Mesendoderm (in vitro differentiated cells): ENCODE results near the gene CTIF.
"Not testable (repeated sequence)": the region's sequence is repeated elsewhere in the genome, so short reads cannot be mapped to it uniquely, and the experiment has no call there.

Source experiments
- DNase-seq: peaks from one replicate; pipeline ENCODE4 v3.0.0; 2013
- H2AK5ac ChIP-seq: 2 replicates; pipeline ENCODE4 v1.6.1; 2013; ENCODE audit warnings: low read length, inconsistent platforms
- H2BK120ac ChIP-seq: 2 replicates; pipeline ENCODE4 v1.6.1; 2013; ENCODE audit warnings: low read depth, mild to moderate bottlenecking, low read length, moderate library complexity, mixed read lengths
- H2BK15ac ChIP-seq: replicated peaks from 2 replicates; pipeline ENCODE4 v1.6.1; 2013; ENCODE audit warnings: low read depth, mild to moderate bottlenecking, moderate library complexity
- H2BK5ac ChIP-seq: 2 replicates; pipeline ENCODE4 v1.6.1; 2013; ENCODE audit warnings: low read length, inconsistent platforms
- H3K18ac ChIP-seq: 2 replicates; pipeline ENCODE4 v1.6.1; 2013; ENCODE audit warnings: mild to moderate bottlenecking, low read length, mixed read lengths
- H3K23ac ChIP-seq: one replicate; pipeline ENCODE4 v1.6.1; 2013; ENCODE audit warnings: low read length
- H3K27ac ChIP-seq: 2 replicates; pipeline ENCODE4 v1.5.1; 2013; ENCODE audit warnings: low read depth, mild to moderate bottlenecking, inconsistent platforms, low read length, moderate library complexity
- H3K27me3 ChIP-seq: 2 replicates; pipeline ENCODE4 v1.6.1; 2013; ENCODE audit warnings: low read length, control low read depth, mild to moderate bottlenecking, inconsistent platforms; ENCODE audit not compliant: insufficient read depth, poor library complexity
- H3K36me3 ChIP-seq: 2 replicates; pipeline ENCODE4 v1.6.1; 2013; ENCODE audit warnings: low read length, inconsistent platforms; ENCODE audit not compliant: control insufficient read depth, insufficient read depth
- H3K4ac ChIP-seq: one replicate; pipeline ENCODE4 v1.6.1; 2013; ENCODE audit warnings: low read depth, mild to moderate bottlenecking, low read length, moderate library complexity
- H3K4me1 ChIP-seq: 2 replicates; pipeline ENCODE4 v1.6.1; 2013; ENCODE audit warnings: low read depth, low read length, inconsistent platforms; ENCODE audit not compliant: control insufficient read depth
- H3K4me2 ChIP-seq: 2 replicates; pipeline ENCODE4 v1.6.1; 2013; ENCODE audit warnings: low read length
- H3K4me3 ChIP-seq: 2 replicates; pipeline ENCODE4 v1.5.1; 2013; ENCODE audit warnings: mild to moderate bottlenecking, low read length
- H3K56ac ChIP-seq: one replicate; pipeline ENCODE4 v1.6.1; 2013; ENCODE audit warnings: low read length
- H3K79me1 ChIP-seq: 2 replicates; pipeline ENCODE4 v1.6.1; 2013; ENCODE audit warnings: low read length, inconsistent platforms
- H3K79me2 ChIP-seq: 2 replicates; pipeline ENCODE4 v1.6.1; 2013; ENCODE audit warnings: mild to moderate bottlenecking, low read length; ENCODE audit not compliant: control insufficient read depth, insufficient read depth
- H3K9ac ChIP-seq: 2 replicates; pipeline ENCODE4 v1.6.1; 2013; ENCODE audit warnings: low read length, inconsistent platforms
- H4K5ac ChIP-seq: one replicate; pipeline ENCODE4 v1.6.1; 2013; ENCODE audit warnings: low read length
- H4K8ac ChIP-seq: one replicate; pipeline ENCODE4 v1.6.1; 2013; ENCODE audit warnings: low read depth, mild to moderate bottlenecking, control low read depth, low read length, moderate library complexity
- WGBS: extraction: QIAGEN DNeasy Blood & Tissue Kit; methylation state at CpG from one replicate; pipeline ENCODE4 v1.1.7; 2013; ENCODE audit warnings: low lambda C conversion rate, missing lambda C conversion rate; ENCODE audit not compliant: insufficient coverage; ENCODE audit errors: extremely low coverage; 5-methylcytosine and 5-hydroxymethylcytosine counted together

Gene CTIF

GRCh38 chr18:48811401-48811800 is 272.6 kb downstream of the CTIF start:
- Histone ChIP-seq H3K23ac (no peak overlapping the region), H2AK5ac (no peak overlapping the region), H3K79me1 (no peaks in the 10 kb centered on the region), H3K4me1 (peaks cover 10% of the 10 kb centered on the region), H4K8ac (no peak overlapping the region), H4K5ac (no peak overlapping the region), H3K4me3 (no peak overlapping the region), H3K4me2 (no peak overlapping the region), H2BK5ac (no peak overlapping the region), H3K27me3 (no peaks in the 10 kb centered on the region), H2BK15ac (no peak overlapping the region), H3K27ac (no peak overlapping the region), H3K18ac (no peak overlapping the region), H3K36me3 (no peaks in the 10 kb centered on the region), H3K9ac (no peak overlapping the region), H3K79me2 (no peaks in the 10 kb centered on the region), H3K56ac (no peak overlapping the region), H2BK120ac (no peak overlapping the region), H3K4ac (no peak overlapping the region)
- DNase-seq, result no peak
- no CpG with 5 or more reads among the region's 3 CpGs for WGBS

GRCh38 chr18:48811977-48812451 is 273.2 kb downstream of the CTIF start:
- H3K56ac ChIP-seq, H4K5ac ChIP-seq, H3K9ac ChIP-seq, H3K4ac ChIP-seq, H3K4me3 ChIP-seq, H2BK120ac ChIP-seq, H3K36me3 ChIP-seq, H3K27ac ChIP-seq, H3K4me1 ChIP-seq, H4K8ac ChIP-seq, H2AK5ac ChIP-seq, H2BK15ac ChIP-seq, H3K79me1 ChIP-seq, H3K27me3 ChIP-seq, H2BK5ac ChIP-seq, H3K18ac ChIP-seq, H3K79me2 ChIP-seq, H3K4me2 ChIP-seq, DNase-seq, H3K23ac ChIP-seq: not testable (repeated sequence)
- no CpG with 5 or more reads among the region's 12 CpGs for WGBS

GRCh38 chr18:48813321-48813720 is 274.5 kb downstream of the CTIF start:
- H4K5ac ChIP-seq, result no peak overlapping the region
- no peak overlapping the region for H3K4ac ChIP-seq
- peaks cover 10% of the 10 kb centered on the region for H3K4me1 ChIP-seq
- peak overlapping the region; percentile 78 for H3K18ac ChIP-seq
- H3K27me3 ChIP-seq, result no peaks in the 10 kb centered on the region
- H3K79me1 ChIP-seq, result no peaks in the 10 kb centered on the region
- H3K27ac ChIP-seq, result peak overlapping the region; percentile 57
- H3K56ac ChIP-seq, result peak overlapping the region; percentile 63
- WGBS, result no CpG with 5 or more reads among the region's 3 CpGs
- H3K4me2 ChIP-seq, result no peak overlapping the region
- no peak overlapping the region for H3K9ac ChIP-seq
- DNase-seq, result no peak
- H4K8ac ChIP-seq, result no peak overlapping the region
- no peak overlapping the region for H2BK15ac ChIP-seq
- H3K23ac ChIP-seq, result no peak overlapping the region
- no peak overlapping the region for H2AK5ac ChIP-seq
- H2BK120ac ChIP-seq, result no peak overlapping the region
- H3K36me3 ChIP-seq, result no peaks in the 10 kb centered on the region
- H2BK5ac ChIP-seq, result peak overlapping the region; percentile 47
- H3K79me2 ChIP-seq, result no peaks in the 10 kb centered on the region
- no peak overlapping the region for H3K4me3 ChIP-seq

GRCh38 chr18:48813833-48814489 is 275.1 kb downstream of the CTIF start:
- Histone ChIP-seq H3K79me2 (no peaks in the 10 kb centered on the region), H3K4ac (no peak overlapping the region), H3K18ac (no peak overlapping the region), H2AK5ac (no peak overlapping the region), H3K4me3 (no peak overlapping the region), H4K8ac (no peak overlapping the region), H3K79me1 (no peaks in the 10 kb centered on the region), H3K27me3 (no peaks in the 10 kb centered on the region), H3K36me3 (no peaks in the 10 kb centered on the region), H2BK15ac (no peak overlapping the region), H3K9ac (no peak overlapping the region), H2BK120ac (no peak overlapping the region), H3K4me1 (peaks cover 10% of the 10 kb centered on the region), H3K27ac (peak overlapping the region; percentile 57), H3K4me2 (no peak overlapping the region), H2BK5ac (no peak overlapping the region), H3K56ac (peak overlapping the region; percentile 52), H4K5ac (no peak overlapping the region), H3K23ac (no peak overlapping the region)
- WGBS, result no CpG with 5 or more reads among the region's 5 CpGs
- peak; percentile 95 for DNase-seq

DNA sequence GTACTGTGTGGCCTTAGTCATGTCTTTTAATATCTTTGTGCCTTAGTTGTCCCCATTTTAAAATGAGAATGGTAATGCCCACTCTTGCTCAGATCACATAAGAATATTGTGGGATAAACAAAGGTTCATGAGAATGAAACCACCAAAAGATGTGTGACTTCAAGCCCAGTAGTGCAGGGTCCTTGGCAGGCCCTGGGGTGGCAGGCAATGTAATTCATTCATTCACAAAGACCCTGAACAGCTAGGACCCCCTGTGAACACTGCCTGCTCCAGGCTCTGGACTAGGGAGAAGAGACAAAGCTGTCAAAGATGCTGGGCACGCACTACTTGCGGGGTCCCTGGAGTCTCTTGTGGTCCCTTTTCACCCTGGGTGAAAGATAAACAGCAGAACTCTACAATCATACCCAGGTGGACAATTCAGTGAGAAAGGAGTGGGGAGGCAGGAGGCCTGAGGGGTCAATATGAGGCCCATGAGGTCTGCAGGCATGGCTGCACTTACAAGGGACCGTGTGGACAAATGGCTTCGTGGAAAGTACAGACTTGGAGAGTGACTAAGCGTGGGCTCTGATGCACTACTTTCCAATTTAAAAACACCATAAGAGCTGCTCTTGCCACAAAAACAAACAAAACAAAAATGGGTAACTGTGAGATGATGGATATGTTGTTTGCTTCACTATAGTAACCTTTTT is 275.8 kb downstream of the CTIF start:
- no CpG with 5 or more reads among the region's 5 CpGs for WGBS

More for the DNA sequence above, 275.8 kb downstream of the CTIF start:
- Histone ChIP-seq H3K4me2 (no peak overlapping the region), H3K36me3 (no peaks in the 10 kb centered on the region), H3K79me1 (no peaks in the 10 kb centered on the region), H2BK5ac (no peak overlapping the region), H3K4me3 (no peak overlapping the region), H4K8ac (no peak overlapping the region), H3K18ac (no peak overlapping the region), H3K56ac (peak overlapping the region; percentile 38), H3K27ac (no peak overlapping the region), H4K5ac (no peak overlapping the region), H3K9ac (no peak overlapping the region), H2BK120ac (no peak overlapping the region), H3K4ac (peak overlapping the region; percentile 18), H3K4me1 (peaks cover 10% of the 10 kb centered on the region), H3K79me2 (no peaks in the 10 kb centered on the region), H2AK5ac (peak overlapping the region; percentile 22), H2BK15ac (no peak overlapping the region), H3K23ac (no peak overlapping the region), H3K27me3 (no peaks in the 10 kb centered on the region)
- DNase-seq, result no peak
